SK-N-SH treated with all-trans-retinoic acid at 6 μM for 48 hours (cell line): Measurements from ENCODE around the gene NDUFB2.
"Not testable (repeated sequence)": the region's sequence is repeated elsewhere in the genome, so short reads cannot be mapped to it uniquely, and the experiment has no call there.

Experiments
- ATAC-seq: fragments of 200-7000 bp; cut with Tn5 transposase; 3 replicates; pipeline ENCODE4 v1.9.1; 2020; ENCODE audit warnings: mild to moderate bottlenecking, moderate library complexity
- ARNTL ChIP-seq: fragments of 450-650 bp; formaldehyde crosslinking; IDR thresholded peaks from 2 replicates; pipeline ENCODE4 v1.5.0; 2020; ENCODE audit warnings: low read depth, mild to moderate bottlenecking, moderate library complexity, borderline replicate concordance
- BACH2 ChIP-seq: fragments of 250-450 bp; sonication (Bioruptor Pico); IDR thresholded peaks from 2 replicates; pipeline ENCODE4 v1.9.0; 2021; ENCODE audit warnings: mild to moderate bottlenecking, borderline replicate concordance
- CSDC2 ChIP-seq: fragments of 250-450 bp; sonication (Bioruptor Pico); IDR thresholded peaks from 2 replicates; pipeline ENCODE4 v1.5.0; 2020; ENCODE audit warnings: mild to moderate bottlenecking, moderate library complexity
- ESRRG ChIP-seq: fragments of 250-450 bp; sonication (Bioruptor Pico); IDR thresholded peaks from 2 replicates; pipeline ENCODE4 v1.6.1; 2021; ENCODE audit warnings: mild to moderate bottlenecking
- GLIS3 ChIP-seq: fragments of 250-450 bp; sonication (Bioruptor Pico); IDR thresholded peaks from 2 replicates; pipeline ENCODE4 v1.5.0; 2020; ENCODE audit warnings: mild to moderate bottlenecking, moderate library complexity
- ISL1 ChIP-seq: fragments of 250-450 bp; sonication (Bioruptor Pico); IDR thresholded peaks from 2 replicates; pipeline ENCODE4 v2.1.2; 2022; ENCODE audit warnings: mild to moderate bottlenecking, moderate library complexity
- PPARA ChIP-seq: fragments of 250-450 bp; sonication (Bioruptor Pico); IDR thresholded peaks from 2 replicates; pipeline ENCODE4 v1.5.0; 2020; ENCODE audit warnings: mild to moderate bottlenecking, borderline replicate concordance
- RARB ChIP-seq: fragments of 250-450 bp; sonication (Bioruptor Pico); IDR thresholded peaks from 2 replicates; pipeline ENCODE4 v1.8.0; 2021; ENCODE audit warnings: mild to moderate bottlenecking, moderate library complexity
- SNAI2 ChIP-seq: fragments of 250-450 bp; sonication (Bioruptor Pico); IDR thresholded peaks from 2 replicates; pipeline ENCODE4 v1.5.0; 2020; ENCODE audit warnings: mild to moderate bottlenecking, moderate library complexity
- TCF4 ChIP-seq: fragments of 250-450 bp; sonication (Bioruptor Pico); IDR thresholded peaks from 2 replicates; pipeline ENCODE4 v1.8.0; 2021; ENCODE audit warnings: mild to moderate bottlenecking, moderate library complexity, borderline replicate concordance
- TOX ChIP-seq: fragments of 250-450 bp; sonication (Bioruptor Pico); IDR thresholded peaks from 2 replicates; pipeline ENCODE4 v1.8.0; 2021; ENCODE audit warnings: mild to moderate bottlenecking, moderate library complexity, borderline replicate concordance
- ZFP30 ChIP-seq: fragments of 450-650 bp; formaldehyde crosslinking; IDR thresholded peaks from 2 replicates; pipeline ENCODE4 v1.5.0; 2022; ENCODE audit warnings: mild to moderate bottlenecking, moderate library complexity
- ZNF565 ChIP-seq: fragments of 450-650 bp; formaldehyde crosslinking; conservative IDR thresholded peaks from 2 replicates; pipeline ENCODE4 v1.5.0; 2020; ENCODE audit warnings: low read depth, mild to moderate bottlenecking, moderate library complexity
- ZNF70 ChIP-seq: fragments of 450-650 bp; formaldehyde crosslinking; IDR thresholded peaks from 2 replicates; pipeline ENCODE4 v1.5.0; 2020; ENCODE audit warnings: mild to moderate bottlenecking, moderate library complexity
- ZNF8 ChIP-seq: fragments of 450-650 bp; formaldehyde crosslinking; IDR thresholded peaks from 2 replicates; pipeline ENCODE4 v1.5.0; 2020; ENCODE audit warnings: mild to moderate bottlenecking, moderate library complexity
- TF ChIP-seq, protein P1 (sequence below): fragments of 250-450 bp; sonication (Bioruptor Pico); IDR thresholded peaks from 2 replicates; pipeline ENCODE4 v1.5.1; 2020; ENCODE audit warnings: low read depth, mild to moderate bottlenecking, moderate library complexity
- TF ChIP-seq, protein P2 (sequence below): fragments of 250-450 bp; sonication (Bioruptor Pico); IDR thresholded peaks from 2 replicates; pipeline ENCODE4 v1.8.0; 2020; ENCODE audit warnings: mild to moderate bottlenecking, moderate library complexity, borderline replicate concordance
- TF ChIP-seq, protein P3 (sequence below): fragments of 250-450 bp; sonication (Bioruptor Pico); IDR thresholded peaks from 2 replicates; pipeline ENCODE4 v1.5.1; 2021; ENCODE audit warnings: mild to moderate bottlenecking, moderate library complexity
- TF ChIP-seq, protein P4 (sequence below): fragments of 250-450 bp; sonication (Bioruptor Pico); IDR thresholded peaks from 2 replicates; pipeline ENCODE4 v1.5.0; 2020; ENCODE audit warnings: mild to moderate bottlenecking, moderate library complexity

The NDUFB2 gene

DNA sequence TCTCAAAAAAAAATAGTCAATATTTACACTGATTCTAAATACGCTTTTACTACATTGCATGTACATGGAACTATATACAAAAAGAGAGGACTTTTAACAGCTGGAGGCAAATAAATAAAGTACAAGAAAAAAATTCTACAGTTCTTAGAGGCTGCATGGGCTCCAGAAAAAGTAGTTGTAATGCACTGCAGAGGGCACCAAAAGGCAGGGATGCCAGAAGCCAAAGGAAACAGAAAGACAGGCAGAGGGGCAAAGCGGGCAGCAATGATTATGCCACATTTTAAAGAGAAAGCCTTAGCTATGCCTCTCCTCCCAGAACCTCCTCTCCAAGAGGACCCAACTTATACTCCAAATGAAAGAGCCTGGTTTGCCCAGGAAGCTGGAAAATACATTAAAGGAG lies 35.4 kb upstream of the NDUFB2 start:
- no peak for TF ChIP-seq ZNF8
- TF ChIP-seq, protein P1, sequence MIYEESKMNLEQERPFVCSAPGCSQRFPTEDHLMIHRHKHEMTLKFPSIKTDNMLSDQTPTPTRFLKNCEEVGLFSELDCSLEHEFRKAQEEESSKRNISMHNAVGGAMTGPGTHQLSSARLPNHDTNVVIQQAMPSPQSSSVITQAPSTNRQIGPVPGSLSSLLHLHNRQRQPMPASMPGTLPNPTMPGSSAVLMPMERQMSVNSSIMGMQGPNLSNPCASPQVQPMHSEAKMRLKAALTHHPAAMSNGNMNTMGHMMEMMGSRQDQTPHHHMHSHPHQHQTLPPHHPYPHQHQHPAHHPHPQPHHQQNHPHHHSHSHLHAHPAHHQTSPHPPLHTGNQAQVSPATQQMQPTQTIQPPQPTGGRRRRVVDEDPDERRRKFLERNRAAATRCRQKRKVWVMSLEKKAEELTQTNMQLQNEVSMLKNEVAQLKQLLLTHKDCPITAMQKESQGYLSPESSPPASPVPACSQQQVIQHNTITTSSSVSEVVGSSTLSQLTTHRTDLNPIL (CRISPR knock-in tag), result no peak
- TF ChIP-seq SNAI2 (CRISPR knock-in tag), result no peak
- no peak for TF ChIP-seq BACH2 (CRISPR knock-in tag)
- TF ChIP-seq PPARA (CRISPR knock-in tag), result no peak
- TF ChIP-seq ARNTL (CRISPR knock-in tag), result no peak
- TF ChIP-seq, all 23 proteins: peak for 0
- peak; percentile 86 for ATAC-seq

DNA sequence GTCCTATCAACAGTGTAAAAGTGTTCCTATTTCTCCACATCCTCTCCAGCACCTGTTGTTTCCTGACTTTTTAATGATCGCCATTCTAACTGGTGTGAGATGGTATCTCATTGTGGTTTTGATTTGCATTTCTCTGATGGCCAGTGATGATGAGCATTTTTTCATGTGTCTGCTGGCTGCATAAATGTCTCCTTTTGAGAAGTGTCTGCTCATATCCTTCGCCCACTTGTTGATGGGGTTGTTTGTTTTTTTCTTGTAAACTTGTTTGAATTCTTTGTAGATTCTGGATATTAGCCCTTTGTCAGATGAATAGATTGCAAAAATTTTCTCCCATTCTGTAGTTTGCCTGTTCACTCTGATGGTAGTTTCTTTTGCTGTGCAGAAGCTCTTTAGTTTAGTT lies 33.6 kb upstream of the NDUFB2 start:
- ATAC-seq, result not testable (repeated sequence)

DNA sequence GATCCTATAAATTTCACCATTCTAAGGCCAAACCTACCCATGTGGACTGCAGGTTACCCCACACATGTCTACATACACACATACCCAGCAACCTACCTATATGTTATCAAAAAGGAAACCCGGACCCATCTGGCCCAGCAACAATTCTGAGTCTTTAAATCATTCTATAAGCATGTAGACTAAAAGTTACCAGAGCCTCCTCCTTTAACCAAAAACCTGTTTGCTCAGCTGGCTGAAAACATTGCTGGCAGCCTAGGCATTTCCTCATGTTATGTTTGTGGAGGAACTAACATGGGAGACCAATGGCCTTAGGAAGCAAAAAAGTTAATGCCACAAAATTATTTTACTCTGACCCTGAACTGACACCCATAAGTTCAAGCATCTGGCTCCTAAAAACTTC lies 29.0 kb upstream of the NDUFB2 start:
- TF ChIP-seq ZNF565 (CRISPR knock-in tag) (no peak), TCF4 (CRISPR knock-in tag) (no peak)
- TF ChIP-seq, protein P2, sequence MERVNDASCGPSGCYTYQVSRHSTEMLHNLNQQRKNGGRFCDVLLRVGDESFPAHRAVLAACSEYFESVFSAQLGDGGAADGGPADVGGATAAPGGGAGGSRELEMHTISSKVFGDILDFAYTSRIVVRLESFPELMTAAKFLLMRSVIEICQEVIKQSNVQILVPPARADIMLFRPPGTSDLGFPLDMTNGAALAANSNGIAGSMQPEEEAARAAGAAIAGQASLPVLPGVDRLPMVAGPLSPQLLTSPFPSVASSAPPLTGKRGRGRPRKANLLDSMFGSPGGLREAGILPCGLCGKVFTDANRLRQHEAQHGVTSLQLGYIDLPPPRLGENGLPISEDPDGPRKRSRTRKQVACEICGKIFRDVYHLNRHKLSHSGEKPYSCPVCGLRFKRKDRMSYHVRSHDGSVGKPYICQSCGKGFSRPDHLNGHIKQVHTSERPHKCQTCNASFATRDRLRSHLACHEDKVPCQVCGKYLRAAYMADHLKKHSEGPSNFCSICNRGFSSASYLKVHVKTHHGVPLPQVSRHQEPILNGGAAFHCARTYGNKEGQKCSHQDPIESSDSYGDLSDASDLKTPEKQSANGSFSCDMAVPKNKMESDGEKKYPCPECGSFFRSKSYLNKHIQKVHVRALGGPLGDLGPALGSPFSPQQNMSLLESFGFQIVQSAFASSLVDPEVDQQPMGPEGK (CRISPR knock-in tag), result no peak
- no peak for ATAC-seq

DNA sequence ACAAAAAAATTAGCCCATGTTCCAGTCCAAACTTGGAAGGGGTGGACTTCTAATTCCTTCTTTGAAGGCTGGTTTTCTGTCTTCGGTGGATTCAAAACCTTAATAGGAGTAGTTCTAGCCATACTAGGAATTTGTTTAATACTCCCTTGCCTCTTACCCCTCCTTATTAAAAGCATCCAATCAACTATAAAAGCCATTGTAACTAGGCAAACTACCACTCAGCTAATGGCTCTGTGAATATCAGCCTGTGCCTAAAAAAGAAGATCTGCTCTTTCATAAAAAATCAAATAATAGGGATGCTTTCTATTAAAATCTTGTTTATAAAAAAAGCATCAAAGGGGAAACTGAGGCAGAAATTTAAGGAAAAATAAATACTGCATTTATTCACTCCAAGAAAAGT lies 27.9 kb upstream of the NDUFB2 start:
- TF ChIP-seq CSDC2 (no peak), ZNF8 (no peak), ARNTL (CRISPR knock-in tag) (no peak), RARB (CRISPR knock-in tag) (no peak), TOX (CRISPR knock-in tag) (no peak), ESRRG (CRISPR knock-in tag) (no peak), GLIS3 (CRISPR knock-in tag) (no peak), ZNF565 (CRISPR knock-in tag) (no peak), ZNF70 (CRISPR knock-in tag) (no peak), PPARA (CRISPR knock-in tag) (no peak)
- TF ChIP-seq, protein P1 (CRISPR knock-in tag), result no peak
- TF ChIP-seq, protein P3, sequence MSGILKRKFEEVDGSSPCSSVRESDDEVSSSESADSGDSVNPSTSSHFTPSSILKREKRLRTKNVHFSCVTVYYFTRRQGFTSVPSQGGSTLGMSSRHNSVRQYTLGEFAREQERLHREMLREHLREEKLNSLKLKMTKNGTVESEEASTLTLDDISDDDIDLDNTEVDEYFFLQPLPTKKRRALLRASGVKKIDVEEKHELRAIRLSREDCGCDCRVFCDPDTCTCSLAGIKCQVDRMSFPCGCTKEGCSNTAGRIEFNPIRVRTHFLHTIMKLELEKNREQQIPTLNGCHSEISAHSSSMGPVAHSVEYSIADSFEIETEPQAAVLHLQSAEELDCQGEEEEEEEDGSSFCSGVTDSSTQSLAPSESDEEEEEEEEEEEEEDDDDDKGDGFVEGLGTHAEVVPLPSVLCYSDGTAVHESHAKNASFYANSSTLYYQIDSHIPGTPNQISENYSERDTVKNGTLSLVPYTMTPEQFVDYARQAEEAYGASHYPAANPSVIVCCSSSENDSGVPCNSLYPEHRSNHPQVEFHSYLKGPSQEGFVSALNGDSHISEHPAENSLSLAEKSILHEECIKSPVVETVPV (CRISPR knock-in tag), result no peak
- no peak for ATAC-seq

DNA sequence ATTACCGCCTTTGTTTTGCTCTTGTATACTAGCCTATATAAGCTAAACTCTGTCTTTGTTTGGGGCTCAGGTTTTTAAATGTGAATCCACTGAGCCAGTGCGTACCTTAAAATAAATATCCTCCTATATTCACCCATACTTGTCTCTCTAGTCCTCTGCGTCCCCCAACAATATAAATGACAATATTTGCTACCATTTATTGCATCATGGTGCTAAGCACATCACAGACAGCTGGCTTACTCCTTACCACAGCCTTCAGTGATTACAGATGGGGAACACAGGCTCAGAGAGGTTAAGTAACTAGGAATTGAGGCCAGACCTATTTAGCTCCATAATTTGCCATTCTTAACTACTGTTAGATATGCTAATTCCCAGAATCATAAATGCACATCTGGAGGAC lies 27.2 kb upstream of the NDUFB2 start:
- no peak for TF ChIP-seq ISL1
- no peak for TF ChIP-seq ZNF565 (CRISPR knock-in tag)
- no peak for TF ChIP-seq TOX (CRISPR knock-in tag)
- TF ChIP-seq, protein P1 (CRISPR knock-in tag), result no peak
- TF ChIP-seq SNAI2 (CRISPR knock-in tag), result no peak
- no peak for TF ChIP-seq ESRRG (CRISPR knock-in tag)
- TF ChIP-seq PPARA (CRISPR knock-in tag), result no peak
- TF ChIP-seq ZFP30 (CRISPR knock-in tag), result no peak
- TF ChIP-seq, protein P2 (CRISPR knock-in tag), result no peak
- TF ChIP-seq, protein P4, sequence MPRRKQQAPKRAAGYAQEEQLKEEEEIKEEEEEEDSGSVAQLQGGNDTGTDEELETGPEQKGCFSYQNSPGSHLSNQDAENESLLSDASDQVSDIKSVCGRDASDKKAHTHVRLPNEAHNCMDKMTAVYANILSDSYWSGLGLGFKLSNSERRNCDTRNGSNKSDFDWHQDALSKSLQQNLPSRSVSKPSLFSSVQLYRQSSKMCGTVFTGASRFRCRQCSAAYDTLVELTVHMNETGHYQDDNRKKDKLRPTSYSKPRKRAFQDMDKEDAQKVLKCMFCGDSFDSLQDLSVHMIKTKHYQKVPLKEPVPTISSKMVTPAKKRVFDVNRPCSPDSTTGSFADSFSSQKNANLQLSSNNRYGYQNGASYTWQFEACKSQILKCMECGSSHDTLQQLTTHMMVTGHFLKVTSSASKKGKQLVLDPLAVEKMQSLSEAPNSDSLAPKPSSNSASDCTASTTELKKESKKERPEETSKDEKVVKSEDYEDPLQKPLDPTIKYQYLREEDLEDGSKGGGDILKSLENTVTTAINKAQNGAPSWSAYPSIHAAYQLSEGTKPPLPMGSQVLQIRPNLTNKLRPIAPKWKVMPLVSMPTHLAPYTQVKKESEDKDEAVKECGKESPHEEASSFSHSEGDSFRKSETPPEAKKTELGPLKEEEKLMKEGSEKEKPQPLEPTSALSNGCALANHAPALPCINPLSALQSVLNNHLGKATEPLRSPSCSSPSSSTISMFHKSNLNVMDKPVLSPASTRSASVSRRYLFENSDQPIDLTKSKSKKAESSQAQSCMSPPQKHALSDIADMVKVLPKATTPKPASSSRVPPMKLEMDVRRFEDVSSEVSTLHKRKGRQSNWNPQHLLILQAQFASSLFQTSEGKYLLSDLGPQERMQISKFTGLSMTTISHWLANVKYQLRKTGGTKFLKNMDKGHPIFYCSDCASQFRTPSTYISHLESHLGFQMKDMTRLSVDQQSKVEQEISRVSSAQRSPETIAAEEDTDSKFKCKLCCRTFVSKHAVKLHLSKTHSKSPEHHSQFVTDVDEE, result no peak
- no peak for ATAC-seq

DNA sequence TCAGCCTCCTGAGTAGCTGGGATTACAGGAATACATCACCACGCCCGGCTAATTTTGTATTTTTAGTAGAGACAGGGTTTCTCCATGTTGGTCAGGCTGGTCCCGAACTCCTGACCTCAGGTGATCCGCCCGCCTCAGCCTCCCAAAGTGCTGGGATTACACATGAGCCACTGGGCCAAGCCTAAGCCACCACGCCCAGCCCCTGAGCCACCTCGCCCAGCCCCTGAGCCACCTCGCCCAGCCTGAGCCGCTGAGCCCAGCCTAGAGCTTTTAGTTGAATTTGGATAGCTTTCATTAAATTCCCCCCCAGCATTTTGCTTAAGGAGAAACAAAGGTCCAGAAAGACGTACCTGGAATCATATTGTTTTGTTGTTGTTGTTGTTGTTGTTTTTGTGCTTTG lies 26.6 kb upstream of the NDUFB2 start:
- ATAC-seq, result not testable (repeated sequence)
